RWPE2 (cell line): ENCODE results near the gene KCNQ2.

Source experiments
- ATAC-seq: fragments of 200-7000 bp; cut with Tn5 transposase; 3 replicates; pipeline ENCODE4 v1.9.1; 2021; ENCODE audit warnings: low read depth
- DNase-seq: peaks from one replicate; pipeline ENCODE4 v3.0.0-alpha.2; 2020; ENCODE audit warnings: low spot score
- H3K27ac ChIP-seq: fragments of 450-650 bp; 2 replicates; pipeline ENCODE4 v1.5.1; 2017; ENCODE audit warnings: mild to moderate bottlenecking; ENCODE audit not compliant: poor library complexity, severe bottlenecking
- H3K27me3 ChIP-seq: fragments of 250-450 bp; sonication (Bioruptor Pico); 2 replicates; pipeline ENCODE4 v1.5.1; 2021; ENCODE audit warnings: mild to moderate bottlenecking, moderate library complexity; ENCODE audit not compliant: insufficient read depth, poor library complexity, severe bottlenecking
- H3K36me3 ChIP-seq: fragments of 250-450 bp; sonication (Bioruptor Pico); 2 replicates; pipeline ENCODE4 v1.5.1; 2020; ENCODE audit warnings: low read depth, mild to moderate bottlenecking, moderate library complexity
- H3K4me1 ChIP-seq: fragments of 250-450 bp; sonication (Bioruptor Pico); 2 replicates; pipeline ENCODE4 v1.5.1; 2021; ENCODE audit warnings: mild to moderate bottlenecking, moderate library complexity; ENCODE audit not compliant: insufficient read depth, poor library complexity, severe bottlenecking
- H3K4me3 ChIP-seq: fragments of 250-450 bp; sonication (Bioruptor Pico); 2 replicates; pipeline ENCODE4 v1.5.1; 2021; ENCODE audit warnings: mild to moderate bottlenecking, moderate library complexity; ENCODE audit not compliant: severe bottlenecking
- H3K9me3 ChIP-seq: fragments of 250-450 bp; sonication (Bioruptor Pico); 2 replicates; pipeline ENCODE4 v1.5.1; 2021; ENCODE audit warnings: mild to moderate bottlenecking, moderate library complexity; ENCODE audit not compliant: severe bottlenecking
- CTCF ChIP-seq: fragments of 450-650 bp; IDR thresholded peaks from one replicate; pipeline ENCODE4 v1.5.1; 2017; ENCODE audit warnings: mild to moderate bottlenecking, moderate library complexity; ENCODE audit not compliant: poor library complexity, severe bottlenecking

KCNQ2 gene

GRCh38 chr20:63424613-63425012 is 47.8 kb downstream of the KCNQ2 start:
- ATAC-seq (no peak), DNase-seq (peak; percentile 85)
- Histone ChIP-seq H3K36me3 (no peaks in the 10 kb centered on the region), H3K4me3 (no peak overlapping the region), H3K27me3 (peaks cover 51% of the 10 kb centered on the region), H3K27ac (no peak overlapping the region), H3K9me3 (no peaks in the 10 kb centered on the region), H3K4me1 (no peaks in the 10 kb centered on the region)
- no peak for TF ChIP-seq CTCF

GRCh38 chr20:63423751-63424150 is 48.7 kb downstream of the KCNQ2 start:
- H3K27ac ChIP-seq: no peak overlapping the region
- no peaks in the 10 kb centered on the region for H3K4me1 ChIP-seq
- ATAC-seq (no peak), DNase-seq (no peak)
- H3K27me3 ChIP-seq: peaks cover 59% of the 10 kb centered on the region
- no peaks in the 10 kb centered on the region for H3K36me3 ChIP-seq
- H3K9me3 ChIP-seq: no peaks in the 10 kb centered on the region
- no peak for TF ChIP-seq CTCF
- no peak overlapping the region for H3K4me3 ChIP-seq

- Histone ChIP-seq H3K27ac (no peak overlapping the region), H3K9me3 (no peaks in the 10 kb centered on the region), H3K36me3 (no peaks in the 10 kb centered on the region), H3K4me1 (no peaks in the 10 kb centered on the region), H3K27me3 (peaks cover 63% of the 10 kb centered on the region), H3K4me3 (no peak overlapping the region)
- DNase-seq: peak; percentile 81
- no peak for TF ChIP-seq CTCF
- ATAC-seq: no peak
Measured at GRCh38 chr20:63422653-63423052, 49.8 kb downstream of the KCNQ2 start.

- H3K4me1 ChIP-seq: no peaks in the 10 kb centered on the region
- DNase-seq (peak; percentile 88), ATAC-seq (no peak)
- no peak overlapping the region for H3K4me3 ChIP-seq
- no peaks in the 10 kb centered on the region for H3K36me3 ChIP-seq
- H3K27me3 ChIP-seq: peaks cover 70% of the 10 kb centered on the region
- no peak overlapping the region for H3K27ac ChIP-seq
- no peak for TF ChIP-seq CTCF
- H3K9me3 ChIP-seq: no peaks in the 10 kb centered on the region
Measured at GRCh38 chr20:63421913-63422312, 50.5 kb downstream of the KCNQ2 start.

GRCh38 chr20:63421094-63421692 is 51.3 kb downstream of the KCNQ2 start:
- no peaks in the 10 kb centered on the region for H3K36me3 ChIP-seq
- ATAC-seq (no peak), DNase-seq (peak; percentile 81)
- no peaks in the 10 kb centered on the region for H3K4me1 ChIP-seq
- H3K27me3 ChIP-seq: peaks cover 78% of the 10 kb centered on the region
- no peak for TF ChIP-seq CTCF
- H3K27ac ChIP-seq: no peak overlapping the region
- H3K4me3 ChIP-seq: no peak overlapping the region
- H3K9me3 ChIP-seq: no peaks in the 10 kb centered on the region
